ENCODE data around the gene PKIG.

- TF ChIP-seq CTCF (IDR thresholded peaks at IDR 0.05) = no peak
- TF ChIP-seq POLR2A (IDR thresholded peaks at IDR 0.05) = no peak
- TF ChIP-seq EP300 (IDR thresholded peaks at IDR 0.05) = no peak
These were observed 20.5 kb upstream of the PKIG start for GRCh38 chr20:44561876-44562275.

Data from ovary (tissue), 3 donors.